ENCODE results near the gene RNGTT.
A peak's percentile ranks its signal among the peaks of the same experiment; 100 is the strongest.

The RNGTT gene

GRCh38 chr6:88963139-88964090 lies at the start of gene RNGTT:
TSS of gene RNGTT (minus strand) at chr6:88963618. CDS start at chr6:88963409, 209 bp downstream.
- peaks cover 6 to 17% (median 12%) of the 10 kb centered on the region in 10 experiments; a peak in 13 of 20 replicates for H3K4me1 ChIP-seq
- no peaks in the 10 kb centered on the region for H3K27me3 ChIP-seq
- H3K4me3 ChIP-seq = peak within 1 kb of the TSS; percentile 75 to 87 (median 82)
- H3K27ac ChIP-seq = peak within 1 kb of the TSS; percentile 70 to 85 (median 80)
- peaks cover 0 to 5% (median 0%) of the 10 kb centered on the region in 11 experiments; a peak in 2 of 22 replicates for H3K36me3 ChIP-seq
- H3K4me2 ChIP-seq = peak within 1 kb of the TSS; percentile 68 to 82 (median 75)
- peak within 1 kb of the TSS; percentile 81 to 92 (median 86) for H3K9ac ChIP-seq
- H3K9me3 ChIP-seq (replicated peaks in 1 of 11) = peaks cover 0 to 4% (median 0%) of the 10 kb centered on the region in 11 experiments; a peak in 3 of 22 replicates
- peaks cover 0 to 4% (median 0%) of the 10 kb centered on the region in 11 experiments; a peak in 3 of 22 replicates for H4K20me1 ChIP-seq
- no peak for TF ChIP-seq Cebpa-rat (IDR thresholded peaks at IDR 0.05)

- H3K9ac ChIP-seq = no peak overlapping the region
- no peaks in the 10 kb centered on the region for H3K27me3 ChIP-seq
- no peak for TF ChIP-seq Cebpa-rat (IDR thresholded peaks at IDR 0.05)
- H3K4me1 ChIP-seq = peaks cover 0 to 20% (median 7%) of the 10 kb centered on the region in 10 experiments; a peak in 9 of 20 replicates
- no peak overlapping the region for H3K4me2 ChIP-seq
- no peak overlapping the region for H3K4me3 ChIP-seq
- H3K36me3 ChIP-seq = no peaks in the 10 kb centered on the region
- H4K20me1 ChIP-seq = no peaks in the 10 kb centered on the region
- no peak overlapping the region for H3K27ac ChIP-seq
- H3K9me3 ChIP-seq (replicated peaks in 1 of 11) = 0 out of 22 replicates have a peak, but pooled peaks cover 0 to 5% (median 0%) of the 10 kb centered on the region in 11 experiments
Observed at GRCh38 chr6:89011436-89011835, 48.0 kb upstream of the RNGTT start.

- Histone ChIP-seq H3K4me2 (no peak overlapping the region), H4K20me1 (no peaks in the 10 kb centered on the region), H3K4me3 (no peak overlapping the region), H3K36me3 (no peaks in the 10 kb centered on the region), H3K9me3 (replicated peaks in 1 of 11) (0 out of 22 replicates have a peak, but pooled peaks cover 0 to under 1% (median 0%) of the 10 kb centered on the region in 11 experiments), H3K27ac (no peak overlapping the region), H3K4me1 (peaks cover 0 to 20% (median 7%) of the 10 kb centered on the region in 10 experiments; a peak in 9 of 20 replicates), H3K9ac (no peak overlapping the region), H3K27me3 (no peaks in the 10 kb centered on the region)
- no peak for TF ChIP-seq Cebpa-rat (IDR thresholded peaks at IDR 0.05)
Observed at GRCh38 chr6:89010825-89011224, 47.4 kb upstream of the RNGTT start.

GRCh38 chr6:89009624-89010059 lies 46.2 kb upstream of the RNGTT start:
- no peaks in the 10 kb centered on the region for H4K20me1 ChIP-seq
- no peak overlapping the region for H3K4me3 ChIP-seq
- H3K36me3 ChIP-seq = no peaks in the 10 kb centered on the region
- H3K4me1 ChIP-seq = peaks cover 0 to 20% (median 7%) of the 10 kb centered on the region in 10 experiments; a peak in 9 of 20 replicates
- H3K27ac ChIP-seq = peak overlapping the region in 1 of 11 experiments; percentile 16; a peak in 2 of 22 replicates
- 0 out of 22 replicates have a peak, but pooled peaks of 1 of the 11 experiments have one; percentile 39 for TF ChIP-seq Cebpa-rat (IDR thresholded peaks at IDR 0.05)
- H3K27me3 ChIP-seq = no peaks in the 10 kb centered on the region
- no peak overlapping the region for H3K9ac ChIP-seq
- no peaks in the 10 kb centered on the region for H3K9me3 ChIP-seq (replicated peaks in 1 of 11)
- H3K4me2 ChIP-seq = 0 out of 22 replicates have a peak overlapping the region, but pooled peaks of 1 of the 11 experiments have one; percentile 3

DNA sequence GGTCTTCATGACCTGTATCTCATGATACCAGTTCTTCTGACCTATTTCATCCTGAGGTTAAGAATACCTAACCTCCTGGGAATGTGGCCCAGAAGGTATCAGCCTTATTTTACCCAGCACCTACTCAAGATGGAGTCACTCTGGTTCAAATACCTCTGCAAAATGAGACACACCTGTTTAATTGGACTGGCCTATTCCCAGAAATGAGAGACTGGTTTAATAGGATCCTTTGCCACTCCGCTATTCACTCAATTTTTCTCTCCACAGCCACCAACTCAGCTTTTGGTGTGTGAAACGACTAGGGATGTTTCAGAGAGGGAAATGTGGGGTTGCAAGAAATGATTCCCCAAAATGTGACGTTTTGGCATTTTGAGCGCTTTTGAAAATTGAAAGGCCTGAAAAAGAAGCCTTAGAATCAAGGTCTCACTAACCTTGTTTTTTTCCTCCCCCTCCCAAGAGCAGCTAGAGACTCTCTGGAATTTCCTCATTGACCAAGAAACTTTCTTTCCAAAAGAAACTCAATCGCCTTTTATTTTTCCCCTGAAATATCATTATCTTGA lies 45.5 kb upstream of the RNGTT start:
- TF ChIP-seq Cebpa-rat (IDR thresholded peaks at IDR 0.05) = no peak
- H3K4me1 ChIP-seq = peaks cover 0 to 20% (median 7%) of the 10 kb centered on the region in 10 experiments; a peak in 9 of 20 replicates
- no peak overlapping the region for H3K4me3 ChIP-seq
- H3K4me2 ChIP-seq = peak overlapping the region in 6 of 11 experiments; percentile 8 to 62 (median 28); a peak in 4 of 22 replicates
- H3K36me3 ChIP-seq = no peaks in the 10 kb centered on the region
- no peaks in the 10 kb centered on the region for H3K27me3 ChIP-seq
- H4K20me1 ChIP-seq = no peaks in the 10 kb centered on the region
- H3K27ac ChIP-seq = peak overlapping the region in 2 of 11 experiments; percentile 20 to 26; a peak in 1 of 22 replicates
- H3K9ac ChIP-seq = no peak overlapping the region
- H3K9me3 ChIP-seq (replicated peaks in 1 of 11) = no peaks in the 10 kb centered on the region

DNA sequence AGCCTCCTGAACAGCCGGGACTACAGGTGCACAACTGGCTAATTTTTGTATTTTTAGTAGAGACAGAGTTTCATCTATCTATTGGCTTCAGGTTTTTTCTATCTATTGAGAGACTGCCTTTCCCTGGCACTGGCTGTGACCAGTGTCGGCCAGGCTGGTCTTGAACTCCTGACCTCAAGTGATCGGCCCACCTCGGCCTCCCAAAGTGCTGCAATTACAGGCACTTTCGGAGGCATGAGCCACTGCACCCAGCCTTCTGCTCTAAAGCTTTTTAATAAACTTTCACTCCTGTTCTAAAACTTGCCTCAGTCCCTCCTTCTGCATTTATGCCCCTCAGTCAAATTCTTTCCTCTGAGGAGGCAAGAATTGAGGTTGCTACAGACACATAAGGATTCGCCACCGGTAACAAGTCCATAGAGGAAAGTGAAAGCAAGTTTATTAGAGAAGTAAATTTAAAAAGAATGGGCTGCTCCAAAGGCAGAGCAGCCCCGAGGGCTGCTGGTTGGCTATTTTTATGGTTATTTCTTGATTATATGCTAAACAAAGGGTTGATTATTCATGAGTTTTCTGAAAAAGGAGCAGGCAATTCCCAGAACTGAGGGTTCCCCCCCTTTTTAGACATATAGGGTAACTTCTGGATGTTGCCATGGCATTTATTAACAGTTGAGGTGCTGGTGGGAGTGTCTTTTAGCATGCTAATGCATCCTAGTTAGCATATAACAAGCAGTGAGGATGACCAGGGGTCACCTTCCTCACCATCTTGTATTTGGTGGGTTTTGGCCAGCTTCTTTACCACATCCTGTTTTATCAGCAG lies 44.8 kb upstream of the RNGTT start:
- Histone ChIP-seq H3K4me1 (peaks cover 0 to 20% (median 7%) of the 10 kb centered on the region in 10 experiments; a peak in 9 of 20 replicates), H3K36me3 (no peaks in the 10 kb centered on the region), H3K4me2 (peak overlapping the region in 7 of 11 experiments; percentile 8 to 62 (median 35); a peak in 10 of 22 replicates), H3K9me3 (replicated peaks in 1 of 11) (no peaks in the 10 kb centered on the region), H3K4me3 (no peak overlapping the region), H4K20me1 (no peaks in the 10 kb centered on the region), H3K27me3 (no peaks in the 10 kb centered on the region), H3K27ac (peak overlapping the region in 2 of 11 experiments; percentile 20 to 26; a peak in 2 of 22 replicates), H3K9ac (no peak overlapping the region)
- TF ChIP-seq Cebpa-rat (IDR thresholded peaks at IDR 0.05) = no peak

DNA sequence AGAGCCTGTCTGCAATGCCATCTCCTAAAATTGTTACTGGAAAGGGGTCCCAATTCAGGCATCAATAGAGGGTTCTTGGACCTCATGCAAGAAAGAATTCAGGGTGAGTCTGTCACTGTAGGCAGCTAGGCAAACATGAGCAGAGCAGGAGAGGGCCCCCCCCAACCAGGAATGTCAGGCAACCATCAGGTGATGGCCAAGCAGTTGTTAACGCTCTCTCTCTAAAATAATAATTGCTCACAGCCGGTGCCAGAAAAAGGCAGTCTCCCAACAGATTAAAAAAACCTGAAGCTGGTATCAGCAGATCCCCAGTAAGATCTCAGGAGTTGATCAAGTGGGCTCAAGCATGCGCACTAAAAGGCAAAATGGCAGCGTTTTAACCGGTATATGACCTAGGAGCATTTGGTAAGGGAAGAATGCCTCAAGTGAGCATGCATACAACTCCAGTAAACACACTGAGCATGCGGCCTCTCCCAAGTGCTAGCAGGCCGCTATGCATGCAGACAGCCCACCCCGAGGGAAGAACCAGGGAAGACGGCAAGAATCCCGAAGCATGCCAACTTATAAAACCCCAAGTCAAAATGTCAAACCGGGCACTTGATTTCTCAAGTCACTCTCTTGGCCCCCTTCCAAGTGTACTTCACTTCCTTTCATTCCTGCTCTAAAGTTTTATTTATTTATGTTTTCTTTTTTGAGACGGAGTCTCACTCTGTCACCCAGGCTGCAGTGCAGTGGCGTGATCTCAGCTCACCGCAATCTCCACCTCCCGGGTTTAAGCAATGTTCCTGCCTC lies 44.0 kb upstream of the RNGTT start:
- Histone ChIP-seq H3K4me3 (no peak overlapping the region), H3K4me1 (peaks cover 0 to 20% (median 7%) of the 10 kb centered on the region in 10 experiments; a peak in 9 of 20 replicates), H3K4me2 (peak overlapping the region in 5 of 11 experiments; percentile 20 to 62 (median 50); a peak in 7 of 22 replicates), H3K9ac (no peak overlapping the region), H3K36me3 (no peaks in the 10 kb centered on the region), H3K27ac (no peak overlapping the region), H3K9me3 (replicated peaks in 1 of 11) (no peaks in the 10 kb centered on the region), H3K27me3 (no peaks in the 10 kb centered on the region), H4K20me1 (no peaks in the 10 kb centered on the region)
- no peak for TF ChIP-seq Cebpa-rat (IDR thresholded peaks at IDR 0.05)

Data from BLaER1 treated with 17β-estradiol and CSF1 and Interleukin-3, amounts not matched to agents 10 nM and 100 nM (cell line).